A549 (cell line): ENCODE measurements around the gene GATAD2A. TPM values are rescaled to one million over a fixed set of nuclear protein-coding genes. Genes with fewer than 3 reads are reported as not detected.

Experiments
- ATAC-seq, 2 experiments: fragments of 200-7000 bp in 1 of 2; fragments of >200 bp in 1 of 2; cut with Nextera tagmentation in 1 of 2; cut with Tn5 transposase in 1 of 2; 3 replicates each; pipeline versions ENCODE4 v1.8.0 to v1.9.1; 2018 to 2020; ENCODE audit warnings: mild to moderate bottlenecking in 1 of 2, moderate library complexity in 1 of 2
- CTCF ChIA-PET: fragments of 300-600 bp; sonication (Branson Sonifier 250); formaldehyde crosslinking; extraction: SDS; loops from one replicate; lab custom pipeline; 2021; ENCODE audit warnings: antibody characterized with exemption, inconsistent platforms; lab: Yijun Ruan, JAX
- POLR2A ChIA-PET: fragments of 350-600 bp; formaldehyde crosslinking; extraction: SDS; loops from one replicate; lab custom pipeline; 2021; ENCODE audit warnings: antibody characterized with exemption, inconsistent platforms; lab: Yijun Ruan, JAX
- DNase-seq, 2 experiments: peaks; one replicate each; pipeline versions ENCODE4 v3.0.0 to v3.0.0-alpha.2; 2011 to 2016; ENCODE audit warnings: low read depth in 1 of 2, low spot score in 1 of 2
- FAIRE-seq: peaks from 2 replicates; lab custom pipeline; 2011; peaks lifted over from hg19 to GRCh38; lab: Jason Lieb, UNC
- H3K27ac ChIP-seq, 2 experiments: fragments of >200 bp; sonication (Bioruptor Twin); formaldehyde crosslinking; 3 replicates each; pipeline ENCODE4 v1.5.1; 2016 to 2017
- H3K4me1 ChIP-seq: fragments of >200 bp; sonication (Bioruptor Twin); formaldehyde crosslinking; 3 replicates; pipeline ENCODE4 v1.6.1; 2016
- H3K4me2 ChIP-seq: fragments of >200 bp; sonication (Bioruptor Twin); formaldehyde crosslinking; 3 replicates; pipeline ENCODE4 v1.6.1; 2016
- H3K4me3 ChIP-seq: fragments of >200 bp; sonication (Bioruptor Twin); formaldehyde crosslinking; 3 replicates; pipeline ENCODE4 v1.5.1; 2016
- H3K9me3 ChIP-seq: fragments of >200 bp; sonication (Bioruptor Twin); formaldehyde crosslinking; 3 replicates; pipeline ENCODE4 v1.6.1; 2016
- CTCF ChIP-seq: fragments of >200 bp; sonication (Bioruptor Twin); formaldehyde crosslinking; IDR thresholded peaks from 3 replicates; pipeline ENCODE4 v1.5.1; 2016
- E2F6 ChIP-seq: IDR thresholded peaks from 2 replicates; pipeline ENCODE4 v1.6.1; 2012; ENCODE audit warnings: low read depth, borderline replicate concordance
- EHF ChIP-seq: fragments of 250-450 bp; sonication (Bioruptor Pico); IDR thresholded peaks from 2 replicates; pipeline ENCODE4 v1.5.0; 2020; ENCODE audit warnings: mild to moderate bottlenecking
- EHMT2 ChIP-seq: fragments of 200-600 bp; sonication (generic); IDR thresholded peaks from 2 replicates; pipeline ENCODE4 v1.6.1; 2016; ENCODE audit warnings: antibody characterized with exemption, low read depth, mild to moderate bottlenecking, moderate library complexity
- ELK1 ChIP-seq: fragments of 150-350 bp; IDR thresholded peaks from 2 replicates; pipeline ENCODE4 v1.6.1; 2014; ENCODE audit warnings: low read depth, mild to moderate bottlenecking, low read length
- HDAC2 ChIP-seq: fragments of 200-600 bp; sonication (generic); IDR thresholded peaks from 2 replicates; pipeline ENCODE4 v1.6.1; 2016
- HEYL ChIP-seq: fragments of 250-450 bp; sonication (Bioruptor Pico); IDR thresholded peaks from 2 replicates; pipeline ENCODE4 v1.8.0; 2021; ENCODE audit warnings: mild to moderate bottlenecking, moderate library complexity
- HOXA7 ChIP-seq: fragments of 250-450 bp; sonication (Bioruptor Pico); IDR thresholded peaks from 2 replicates; pipeline ENCODE4 v1.5.0; 2020; ENCODE audit warnings: mild to moderate bottlenecking, moderate library complexity
- KDM1A ChIP-seq: fragments of 200-600 bp; sonication (generic); IDR thresholded peaks from 2 replicates; pipeline ENCODE4 v1.6.1; 2016; ENCODE audit warnings: low read depth, mild to moderate bottlenecking
- MAZ ChIP-seq: fragments of 150-350 bp; IDR thresholded peaks from 2 replicates; pipeline ENCODE4 v1.6.1; 2014; ENCODE audit warnings: antibody characterized with exemption, low read depth, low read length, borderline replicate concordance
- MYC ChIP-seq: IDR thresholded peaks from 2 replicates; pipeline ENCODE4 v1.6.1; 2012; ENCODE audit warnings: mild to moderate bottlenecking, inconsistent platforms, low read length, improper control_type of control experiment, borderline replicate concordance
- NR3C1 ChIP-seq: fragments of >200 bp; sonication (Bioruptor Twin); formaldehyde crosslinking; IDR thresholded peaks from 3 replicates; pipeline ENCODE4 v1.6.1; 2017
- POLR2A ChIP-seq: IDR thresholded peaks from 2 replicates; pipeline ENCODE4 v1.6.1; 2012; ENCODE audit warnings: mild to moderate bottlenecking, low read length
- RAD21 ChIP-seq, 2 experiments: fragments of >200 bp in 1 of 2; sonication (Bioruptor Twin) in 1 of 2; formaldehyde crosslinking in 1 of 2; IDR thresholded peaks in 1 of 2; conservative IDR thresholded peaks in 1 of 2; 2 replicates in 1 of 2; 3 replicates in 1 of 2; pipeline ENCODE4 v1.6.1; 2012 to 2018; ENCODE audit warnings: inconsistent platforms in 1 of 2
- RARB ChIP-seq: fragments of 250-450 bp; sonication (Bioruptor Pico); IDR thresholded peaks from 2 replicates; pipeline ENCODE4 v1.8.0; 2021; ENCODE audit warnings: mild to moderate bottlenecking, moderate library complexity
- RCOR1 ChIP-seq: fragments of 150-350 bp; IDR thresholded peaks from 2 replicates; pipeline ENCODE4 v1.6.1; 2014; ENCODE audit warnings: antibody characterized with exemption, low read length, low read depth
- RNF2 ChIP-seq: fragments of 200-600 bp; sonication (generic); IDR thresholded peaks from 2 replicates; pipeline ENCODE4 v1.6.1; 2016; ENCODE audit warnings: low read depth, mild to moderate bottlenecking, antibody characterized with exemption, moderate library complexity, borderline replicate concordance
- TFCP2L1 ChIP-seq: fragments of 250-450 bp; sonication (Bioruptor Pico); IDR thresholded peaks from 2 replicates; pipeline ENCODE4 v1.5.0; 2021; ENCODE audit warnings: mild to moderate bottlenecking
- TP53 ChIP-seq: fragments of 250-450 bp; sonication (Bioruptor Pico); IDR thresholded peaks from 2 replicates; pipeline ENCODE4 v1.5.0; 2021; ENCODE audit warnings: mild to moderate bottlenecking, moderate library complexity
- ZC3H11A ChIP-seq: fragments of 450-650 bp; IDR thresholded peaks from 2 replicates; pipeline ENCODE4 v1.6.1; 2014; ENCODE audit warnings: antibody characterized with exemption, mild to moderate bottlenecking
- ZNF302 ChIP-seq: fragments of 250-450 bp; sonication (Bioruptor Pico); IDR thresholded peaks from 2 replicates; pipeline ENCODE4 v1.9.0; 2021; ENCODE audit warnings: inconsistent platforms, mild to moderate bottlenecking, moderate library complexity
- WGBS: methylation state at CpG from one replicate; pipeline ENCODE4 v1.1.6; 2017; ENCODE audit errors: missing lambda C conversion rate; 5-methylcytosine and 5-hydroxymethylcytosine counted together
- polyA plus RNA-seq, 4 experiments: library from polyadenylated mRNA; depleted of rRNA in 3 of 4; stranded (reverse); fragments of >200 nt; fragmentation: RNase III in 1 of 4; extraction: RNeasy Plus Mini Kit Qiagen cat#74134 plus additional on column Dnase treatment in 1 of 4; gene quantifications; 2 replicates in 3 of 4; 3 replicates in 1 of 4; pipeline ENCODE4 v1.2.3, GENCODE V29; 2011 to 2017
- TF ChIP-seq, protein P1 (sequence below): fragments of >200 bp; sonication (Bioruptor Twin); formaldehyde crosslinking; IDR thresholded peaks from 2 replicates; pipeline ENCODE4 v1.6.1; 2016
- TF ChIP-seq, protein P2 (sequence below): fragments of 250-450 bp; sonication (Bioruptor Pico); IDR thresholded peaks from 2 replicates; pipeline ENCODE4 v1.5.0; 2021; ENCODE audit warnings: mild to moderate bottlenecking, moderate library complexity, borderline replicate concordance
- TF ChIP-seq, protein P3 (sequence below): IDR thresholded peaks from 2 replicates; pipeline ENCODE4 v1.6.1; 2012
- TF ChIP-seq, protein P4 (sequence below): fragments of 200-600 bp; sonication (generic); IDR thresholded peaks from 2 replicates; pipeline ENCODE4 v1.6.1; 2016; ENCODE audit warnings: antibody characterized with exemption, mild to moderate bottlenecking, moderate library complexity

The GATAD2A gene
- polyA plus RNA-seq, 2 of the 4 experiments (the other 2 are of a cell fraction) = 25.2 to 28.9 TPM

GRCh38 chr19:19371059-19371458 is 34.4 kb upstream of the GATAD2A start:
- 40% methylated on average over 7 of the region's 8 CpGs for WGBS
- Histone ChIP-seq H3K27ac (peak overlapping the region in 1 of 2 experiments; percentile 38; a peak in 1 of 6 replicates), H3K9me3 (no peaks in the 10 kb centered on the region), H3K4me3 (no peak overlapping the region), H3K4me1 (peaks cover 16% of the 10 kb centered on the region; the same call in 2 of the 3 replicates), H3K4me2 (peak overlapping the region; percentile 14; the same call in 2 of the 3 replicates)
- TF ChIP-seq HEYL (no peak), ELK1 (no peak), ZNF302 (no peak), NR3C1 (no peak), EHF (CRISPR knock-in tag) (no peak), E2F6 (no peak), RCOR1 (no peak), POLR2A (no peak)
- TF ChIP-seq, protein P1, sequence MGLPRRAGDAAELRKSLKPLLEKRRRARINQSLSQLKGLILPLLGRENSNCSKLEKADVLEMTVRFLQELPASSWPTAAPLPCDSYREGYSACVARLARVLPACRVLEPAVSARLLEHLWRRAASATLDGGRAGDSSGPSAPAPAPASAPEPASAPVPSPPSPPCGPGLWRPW = no peak
- TF ChIP-seq, protein P2, sequence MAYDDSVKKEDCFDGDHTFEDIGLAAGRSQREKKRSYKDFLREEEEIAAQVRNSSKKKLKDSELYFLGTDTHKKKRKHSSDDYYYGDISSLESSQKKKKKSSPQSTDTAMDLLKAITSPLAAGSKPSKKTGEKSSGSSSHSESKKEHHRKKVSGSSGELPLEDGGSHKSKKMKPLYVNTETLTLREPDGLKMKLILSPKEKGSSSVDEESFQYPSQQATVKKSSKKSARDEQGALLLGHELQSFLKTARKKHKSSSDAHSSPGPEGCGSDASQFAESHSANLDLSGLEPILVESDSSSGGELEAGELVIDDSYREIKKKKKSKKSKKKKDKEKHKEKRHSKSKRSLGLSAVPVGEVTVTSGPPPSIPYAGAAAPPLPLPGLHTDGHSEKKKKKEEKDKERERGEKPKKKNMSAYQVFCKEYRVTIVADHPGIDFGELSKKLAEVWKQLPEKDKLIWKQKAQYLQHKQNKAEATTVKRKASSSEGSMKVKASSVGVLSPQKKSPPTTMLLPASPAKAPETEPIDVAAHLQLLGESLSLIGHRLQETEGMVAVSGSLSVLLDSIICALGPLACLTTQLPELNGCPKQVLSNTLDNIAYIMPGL (CRISPR knock-in tag) = no peak
- DNase-seq = peak in 1 of 2 experiments; percentile 51
- ChIA-PET CTCF (interaction anchor here (0.6 to 1.9 kb wide), 2 partner anchors 31 to 119 kb away, joined by 3 to 6 read pairs; no protein-coding TSS in a partner anchor), POLR2A (no interaction called here)
- no peak for FAIRE-seq
- peak in 1 of 2 experiments; percentile 25; a peak in 2 of 6 replicates for ATAC-seq

GRCh38 chr19:19372656-19373416 is 32.6 kb upstream of the GATAD2A start:
- no peak overlapping the region for H3K4me3 ChIP-seq
- H3K4me1 ChIP-seq = peaks cover 18% of the 10 kb centered on the region
- ATAC-seq = peak; percentile 70 to 79; a peak in 4 of 6 replicates
- H3K4me2 ChIP-seq = peak overlapping the region; percentile 32; the same call in 2 of the 3 replicates
- DNase-seq = peak; percentile 8 to 61
- FAIRE-seq = no peak
- CTCF ChIA-PET = interaction anchor here (1.5 to 1.7 kb wide), 2 partner anchors 11 to 118 kb away, joined by 5 to 7 read pairs; no protein-coding TSS in a partner anchor
- POLR2A ChIA-PET = interaction anchor here (0.6 to 1.3 kb wide), 2 partner anchors 12 to 140 kb away, joined by 3 to 4 read pairs; no protein-coding TSS in a partner anchor
- 67% methylated on average over 8 of the region's 8 CpGs for WGBS
- no peaks in the 10 kb centered on the region for H3K9me3 ChIP-seq
- H3K27ac ChIP-seq = peak overlapping the region in 1 of 2 experiments; percentile 45; a peak in 3 of 6 replicates
- TF ChIP-seq ZC3H11A = no peak
- TF ChIP-seq HEYL = no peak
- TF ChIP-seq RAD21 (conservative IDR thresholded peaks at IDR 0.05 in 1 of 2, IDR thresholded peaks at IDR 0.05 in 1 of 2) = no peak
- TF ChIP-seq KDM1A = no peak
- no peak for TF ChIP-seq MYC
- TF ChIP-seq NR3C1 = no peak
- TF ChIP-seq EHMT2 = no peak
- TF ChIP-seq RARB = no peak
- TF ChIP-seq MAZ = no peak
- TF ChIP-seq HDAC2 = no peak
- TF ChIP-seq, protein P3, sequence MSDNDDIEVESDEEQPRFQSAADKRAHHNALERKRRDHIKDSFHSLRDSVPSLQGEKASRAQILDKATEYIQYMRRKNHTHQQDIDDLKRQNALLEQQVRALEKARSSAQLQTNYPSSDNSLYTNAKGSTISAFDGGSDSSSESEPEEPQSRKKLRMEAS = no peak
- TF ChIP-seq, protein P4, sequence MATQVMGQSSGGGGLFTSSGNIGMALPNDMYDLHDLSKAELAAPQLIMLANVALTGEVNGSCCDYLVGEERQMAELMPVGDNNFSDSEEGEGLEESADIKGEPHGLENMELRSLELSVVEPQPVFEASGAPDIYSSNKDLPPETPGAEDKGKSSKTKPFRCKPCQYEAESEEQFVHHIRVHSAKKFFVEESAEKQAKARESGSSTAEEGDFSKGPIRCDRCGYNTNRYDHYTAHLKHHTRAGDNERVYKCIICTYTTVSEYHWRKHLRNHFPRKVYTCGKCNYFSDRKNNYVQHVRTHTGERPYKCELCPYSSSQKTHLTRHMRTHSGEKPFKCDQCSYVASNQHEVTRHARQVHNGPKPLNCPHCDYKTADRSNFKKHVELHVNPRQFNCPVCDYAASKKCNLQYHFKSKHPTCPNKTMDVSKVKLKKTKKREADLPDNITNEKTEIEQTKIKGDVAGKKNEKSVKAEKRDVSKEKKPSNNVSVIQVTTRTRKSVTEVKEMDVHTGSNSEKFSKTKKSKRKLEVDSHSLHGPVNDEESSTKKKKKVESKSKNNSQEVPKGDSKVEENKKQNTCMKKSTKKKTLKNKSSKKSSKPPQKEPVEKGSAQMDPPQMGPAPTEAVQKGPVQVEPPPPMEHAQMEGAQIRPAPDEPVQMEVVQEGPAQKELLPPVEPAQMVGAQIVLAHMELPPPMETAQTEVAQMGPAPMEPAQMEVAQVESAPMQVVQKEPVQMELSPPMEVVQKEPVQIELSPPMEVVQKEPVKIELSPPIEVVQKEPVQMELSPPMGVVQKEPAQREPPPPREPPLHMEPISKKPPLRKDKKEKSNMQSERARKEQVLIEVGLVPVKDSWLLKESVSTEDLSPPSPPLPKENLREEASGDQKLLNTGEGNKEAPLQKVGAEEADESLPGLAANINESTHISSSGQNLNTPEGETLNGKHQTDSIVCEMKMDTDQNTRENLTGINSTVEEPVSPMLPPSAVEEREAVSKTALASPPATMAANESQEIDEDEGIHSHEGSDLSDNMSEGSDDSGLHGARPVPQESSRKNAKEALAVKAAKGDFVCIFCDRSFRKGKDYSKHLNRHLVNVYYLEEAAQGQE = no peak
- TF ChIP-seq, protein P1 = no peak
- no peak for TF ChIP-seq CTCF
- TF ChIP-seq RNF2 = no peak
- TF ChIP-seq TP53 = no peak
- no peak for TF ChIP-seq HOXA7 (CRISPR knock-in tag)
- TF ChIP-seq TFCP2L1 (CRISPR knock-in tag) = no peak
